Calu3 (cell line): ENCODE results near the gene ZNF646. TPM values are rescaled to one million over a fixed set of nuclear protein-coding genes. Genes with fewer than 3 reads are reported as not detected.

Experiments
- BruUV-seq: library from RNA; stranded (reverse); fragments of 400-500 nt; replicated peaks from 2 replicates; lab custom pipeline; 2021; lab: Mats Ljungman, UMichigan
- CTCF ChIA-PET: fragments of 300-600 bp; sonication (Branson Sonifier 250); formaldehyde crosslinking; loops from one replicate; lab custom pipeline; 2022; ENCODE audit warnings: antibody characterized with exemption; lab: Charles Lee
- DNase-seq: peaks from one replicate; pipeline ENCODE4 v3.0.0; 2022
- H3K27ac Mint-ChIP-seq: one replicate; pipeline ENCODE4 v1.8.0; 2022; ENCODE audit warnings: mixed read lengths; ENCODE audit not compliant: unreplicated experiment
- H3K27me3 Mint-ChIP-seq: one replicate; pipeline ENCODE4 v1.8.0; 2022; ENCODE audit warnings: mixed read lengths; ENCODE audit not compliant: unreplicated experiment
- H3K36me3 Mint-ChIP-seq: one replicate; pipeline ENCODE4 v1.8.0; 2022; ENCODE audit warnings: mild to moderate bottlenecking, moderate library complexity, mixed read lengths; ENCODE audit not compliant: insufficient read depth, unreplicated experiment
- H3K4me1 Mint-ChIP-seq: one replicate; pipeline ENCODE4 v1.8.0; 2022; ENCODE audit warnings: mild to moderate bottlenecking, low read depth, mixed read lengths; ENCODE audit not compliant: unreplicated experiment
- H3K4me3 Mint-ChIP-seq: one replicate; pipeline ENCODE4 v1.8.0; 2022; ENCODE audit warnings: mild to moderate bottlenecking, low read depth, moderate library complexity, mixed read lengths; ENCODE audit not compliant: unreplicated experiment
- H3K9me3 Mint-ChIP-seq: one replicate; pipeline ENCODE4 v1.8.0; 2022; ENCODE audit warnings: low read depth, mixed read lengths; ENCODE audit not compliant: unreplicated experiment
- intact Hi-C: fragments of 100-400 bp; cut with micrococcal nuclease; formaldehyde crosslinking; loops from one replicate; pipeline ENCODE4 v1.10.0; 2022; ENCODE audit not compliant: unreplicated experiment
- total RNA-seq: library from RNA; stranded (reverse); gene quantifications from 2 replicates; pipeline ENCODE4 v1.2.3, GENCODE V29; 2022
- TF ChIP-seq, protein P1 (sequence below): fragments of 200-600 bp; IDR thresholded peaks from one replicate; pipeline ENCODE4 v1.8.0; 2022; ENCODE audit warnings: antibody characterized with exemption; ENCODE audit not compliant: unreplicated experiment

ZNF646 gene
- total RNA-seq, 1 experiment from 2014 or later, result 34.9 TPM

DNA sequence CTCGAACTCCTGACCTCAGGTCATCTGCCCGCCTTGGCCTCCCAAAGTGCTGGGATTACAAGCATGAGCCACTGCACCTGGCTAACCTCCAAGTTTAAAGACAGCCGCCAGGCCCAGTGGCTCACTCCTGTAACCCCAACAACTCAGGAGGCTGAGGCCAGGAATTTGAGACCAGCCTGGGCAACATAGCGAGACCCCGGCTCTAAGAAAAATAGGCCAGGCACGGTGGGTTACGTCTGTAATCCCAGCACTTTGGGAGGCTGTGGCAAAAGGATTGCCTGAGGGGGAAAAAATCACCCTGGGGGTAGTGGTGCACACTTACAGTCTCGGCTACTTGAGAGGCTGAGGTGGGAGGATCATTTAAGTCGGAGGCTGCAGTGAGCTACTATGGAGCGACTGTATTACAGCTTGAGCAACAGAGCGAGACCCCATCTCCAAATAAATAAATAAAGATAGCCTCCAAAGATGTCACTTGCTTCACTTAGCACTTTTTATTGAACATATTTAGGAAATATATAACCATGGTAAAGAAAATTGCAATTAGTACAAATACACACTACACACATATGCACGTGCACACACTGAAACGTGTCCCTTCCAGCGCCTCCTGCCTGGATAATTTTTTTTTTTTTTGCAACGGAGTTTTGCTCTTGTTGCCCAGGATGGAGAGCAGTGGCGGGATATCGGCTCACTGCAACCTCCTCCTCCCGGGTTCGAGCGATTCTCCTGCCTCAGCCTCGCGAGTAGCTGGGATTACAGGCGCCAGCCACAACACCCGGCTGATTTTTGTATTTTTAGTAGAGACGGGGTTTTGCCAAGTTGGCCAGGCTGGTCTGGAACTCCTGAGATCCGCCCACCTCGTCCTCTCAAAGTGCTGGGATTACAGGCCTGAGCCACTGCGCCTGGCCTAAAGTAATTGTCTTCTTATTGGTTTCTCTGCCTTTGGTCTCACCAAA lies 32.6 kb downstream of the ZNF646 start:
- BruUV-seq, result no TSS peak

DNA sequence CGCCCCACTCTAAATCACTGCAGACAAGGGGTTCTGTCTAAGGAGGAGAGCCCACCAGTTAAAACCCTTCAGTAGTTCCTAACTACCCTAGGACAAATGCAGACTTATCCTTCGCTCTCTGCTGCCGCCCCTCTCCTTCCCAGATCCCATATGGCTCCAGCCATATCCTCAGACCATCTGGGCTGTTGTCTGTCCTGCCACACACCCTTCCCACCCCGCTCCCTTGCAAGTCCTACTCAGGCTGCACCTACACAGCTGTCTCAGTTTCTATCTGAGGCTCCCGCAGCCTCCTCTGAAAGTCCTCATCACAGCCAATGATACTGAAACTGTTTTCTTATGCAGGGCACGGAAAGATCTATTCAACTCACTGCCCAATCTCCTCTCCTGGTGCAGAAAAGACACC lies 33.2 kb downstream of the ZNF646 start:
- no peak for DNase-seq
- Mint-ChIP-seq H3K36me3 (peaks cover 35% of the 10 kb centered on the region), H3K4me1 (peaks cover 27% of the 10 kb centered on the region), H3K27ac (no peak overlapping the region), H3K4me3 (peak overlapping the region; percentile 64), H3K27me3 (no peaks in the 10 kb centered on the region), H3K9me3 (no peaks in the 10 kb centered on the region)
- intact Hi-C loops, result loop anchor here (5.0 kb wide), 1 partner anchor 40 kb away; no protein-coding TSS in a partner anchor
- CTCF ChIA-PET, result no interaction called here
- no TSS peak for BruUV-seq
- TF ChIP-seq, protein P1, sequence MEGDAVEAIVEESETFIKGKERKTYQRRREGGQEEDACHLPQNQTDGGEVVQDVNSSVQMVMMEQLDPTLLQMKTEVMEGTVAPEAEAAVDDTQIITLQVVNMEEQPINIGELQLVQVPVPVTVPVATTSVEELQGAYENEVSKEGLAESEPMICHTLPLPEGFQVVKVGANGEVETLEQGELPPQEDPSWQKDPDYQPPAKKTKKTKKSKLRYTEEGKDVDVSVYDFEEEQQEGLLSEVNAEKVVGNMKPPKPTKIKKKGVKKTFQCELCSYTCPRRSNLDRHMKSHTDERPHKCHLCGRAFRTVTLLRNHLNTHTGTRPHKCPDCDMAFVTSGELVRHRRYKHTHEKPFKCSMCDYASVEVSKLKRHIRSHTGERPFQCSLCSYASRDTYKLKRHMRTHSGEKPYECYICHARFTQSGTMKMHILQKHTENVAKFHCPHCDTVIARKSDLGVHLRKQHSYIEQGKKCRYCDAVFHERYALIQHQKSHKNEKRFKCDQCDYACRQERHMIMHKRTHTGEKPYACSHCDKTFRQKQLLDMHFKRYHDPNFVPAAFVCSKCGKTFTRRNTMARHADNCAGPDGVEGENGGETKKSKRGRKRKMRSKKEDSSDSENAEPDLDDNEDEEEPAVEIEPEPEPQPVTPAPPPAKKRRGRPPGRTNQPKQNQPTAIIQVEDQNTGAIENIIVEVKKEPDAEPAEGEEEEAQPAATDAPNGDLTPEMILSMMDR, result no peak

More for the DNA sequence above, 32.6 kb downstream of the ZNF646 start:
- Mint-ChIP-seq H3K36me3 (peaks cover 30% of the 10 kb centered on the region), H3K9me3 (no peaks in the 10 kb centered on the region), H3K4me1 (peaks cover 23% of the 10 kb centered on the region), H3K27ac (no peak overlapping the region), H3K27me3 (no peaks in the 10 kb centered on the region), H3K4me3 (peak overlapping the region; percentile 64)
- intact Hi-C loops, result loop anchor here (5.0 kb wide), 1 partner anchor 41 kb away; no protein-coding TSS in a partner anchor
- DNase-seq, result no peak
- TF ChIP-seq, protein P1, result no peak
- CTCF ChIA-PET, result interaction anchor here (0.7 kb wide), 1 partner anchor 16 kb away, joined by 3 read pairs; no protein-coding TSS in a partner anchor

DNA sequence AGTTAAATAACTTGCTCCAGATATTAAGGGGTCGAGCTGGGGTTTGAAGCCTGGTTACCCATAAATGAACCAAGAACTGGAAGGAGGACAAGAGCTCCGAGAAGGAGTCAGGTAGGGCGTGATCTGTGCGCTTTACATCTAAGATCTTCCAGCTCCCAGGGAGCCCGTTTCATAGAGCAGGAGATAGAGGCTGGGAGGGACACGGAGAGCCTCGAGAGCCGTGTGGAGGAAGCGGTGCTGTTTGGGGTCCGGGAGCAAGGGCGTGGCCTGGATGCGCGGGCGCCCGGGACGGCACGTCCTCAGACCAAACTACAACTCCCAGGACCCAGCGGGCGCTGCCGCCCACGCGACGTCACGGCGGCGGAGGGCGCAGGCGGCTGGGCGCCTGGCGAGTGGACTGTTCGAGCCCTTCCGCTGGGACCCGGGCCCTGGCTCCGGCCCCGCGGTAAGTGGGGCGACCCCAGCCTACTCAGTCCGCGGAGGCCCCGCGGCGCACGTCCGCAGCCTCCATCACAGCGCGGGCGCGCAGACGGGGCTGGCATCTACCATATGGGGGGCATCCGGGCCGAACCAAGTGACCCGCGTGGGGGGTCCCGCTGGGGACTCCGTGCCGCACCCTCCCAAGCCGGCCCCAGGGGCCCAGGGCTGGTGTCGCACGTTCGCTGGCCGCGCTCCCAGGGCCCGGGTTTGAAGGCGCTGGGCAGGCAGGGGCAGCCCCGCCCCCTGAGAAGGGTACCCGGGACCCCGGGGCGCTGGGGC lies 34.0 kb downstream of the ZNF646 start, which contains the start of gene BCKDK:
Gene BCKDK (plus strand): TSS at position 352 of the 759 bp plus-strand sequence. CDS start 838 bp downstream, outside the sequence.
- Mint-ChIP-seq H3K36me3 (peaks cover 41% of the 10 kb centered on the region), H3K9me3 (no peaks in the 10 kb centered on the region), H3K27ac (peak within 1 kb of the TSS; percentile 74), H3K4me3 (peak within 1 kb of the TSS; percentile 64), H3K4me1 (peaks cover 31% of the 10 kb centered on the region), H3K27me3 (no peaks in the 10 kb centered on the region)
- DNase-seq, result peak; percentile 76
- no TSS peak for BruUV-seq
- intact Hi-C loops, result loop anchor here (5.0 kb wide), 1 partner anchor 39 kb away; no protein-coding TSS in a partner anchor
- CTCF ChIA-PET, result no interaction called here
- TF ChIP-seq, protein P1, result no peak
